ENCODE data around the gene HMG20A. TPM values are rescaled to one million over a fixed set of nuclear protein-coding genes. Genes with fewer than 3 reads are reported as not detected.

Gene HMG20A
- total RNA-seq, 1 experiment from 2014 or later: 62.2 TPM

GRCh38 chr15:77396692-77397091, 24.0 kb upstream of the HMG20A start:
- peaks cover 4% of the 10 kb centered on the region for H3K4me1 Mint-ChIP-seq
- DNase-seq (ENCODE audit: low spot score) (no peak), ATAC-seq (no peak)
- no peaks in the 10 kb centered on the region for H3K27me3 Mint-ChIP-seq (ENCODE audit: low read depth)
- H3K4me3 Mint-ChIP-seq: no peak overlapping the region
- H3K36me3 Mint-ChIP-seq: peaks cover 50% of the 10 kb centered on the region
- H3K9me3 Mint-ChIP-seq: peaks cover 57% of the 10 kb centered on the region
- TF ChIP-seq, protein P1, sequence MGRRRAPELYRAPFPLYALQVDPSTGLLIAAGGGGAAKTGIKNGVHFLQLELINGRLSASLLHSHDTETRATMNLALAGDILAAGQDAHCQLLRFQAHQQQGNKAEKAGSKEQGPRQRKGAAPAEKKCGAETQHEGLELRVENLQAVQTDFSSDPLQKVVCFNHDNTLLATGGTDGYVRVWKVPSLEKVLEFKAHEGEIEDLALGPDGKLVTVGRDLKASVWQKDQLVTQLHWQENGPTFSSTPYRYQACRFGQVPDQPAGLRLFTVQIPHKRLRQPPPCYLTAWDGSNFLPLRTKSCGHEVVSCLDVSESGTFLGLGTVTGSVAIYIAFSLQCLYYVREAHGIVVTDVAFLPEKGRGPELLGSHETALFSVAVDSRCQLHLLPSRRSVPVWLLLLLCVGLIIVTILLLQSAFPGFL (CRISPR knock-in tag; IDR thresholded peaks at IDR 0.05; ENCODE audit: borderline replicate concordance): no peak
- TF ChIP-seq CBFB (CRISPR knock-in tag; IDR thresholded peaks at IDR 0.05; ENCODE audit: low read depth): no peak
- TF ChIP-seq, protein P2, sequence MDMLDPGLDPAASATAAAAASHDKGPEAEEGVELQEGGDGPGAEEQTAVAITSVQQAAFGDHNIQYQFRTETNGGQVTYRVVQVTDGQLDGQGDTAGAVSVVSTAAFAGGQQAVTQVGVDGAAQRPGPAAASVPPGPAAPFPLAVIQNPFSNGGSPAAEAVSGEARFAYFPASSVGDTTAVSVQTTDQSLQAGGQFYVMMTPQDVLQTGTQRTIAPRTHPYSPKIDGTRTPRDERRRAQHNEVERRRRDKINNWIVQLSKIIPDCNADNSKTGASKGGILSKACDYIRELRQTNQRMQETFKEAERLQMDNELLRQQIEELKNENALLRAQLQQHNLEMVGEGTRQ (CRISPR knock-in tag; IDR thresholded peaks at IDR 0.05): no peak
- no peak for TF ChIP-seq E2F1 (CRISPR knock-in tag; IDR thresholded peaks at IDR 0.05)
- ChIA-PET CTCF (no interaction called here), POLR2A (no interaction called here)
- H3K27ac Mint-ChIP-seq: no peak overlapping the region

- peaks cover 57% of the 10 kb centered on the region for H3K9me3 Mint-ChIP-seq
- no peak overlapping the region for H3K4me3 Mint-ChIP-seq
- ATAC-seq (no peak), DNase-seq (ENCODE audit: low spot score) (no peak)
- POLR2A ChIA-PET: no interaction called here
- no peak overlapping the region for H3K27ac Mint-ChIP-seq
- peaks cover 2% of the 10 kb centered on the region; the same call in 1 of the 2 replicates for H3K4me1 Mint-ChIP-seq
- CTCF ChIA-PET: no interaction called here
- H3K27me3 Mint-ChIP-seq (ENCODE audit: low read depth): no peaks in the 10 kb centered on the region
- TF ChIP-seq ZNF232 (CRISPR knock-in tag; IDR thresholded peaks at IDR 0.05): no peak
- TF ChIP-seq, protein P3, sequence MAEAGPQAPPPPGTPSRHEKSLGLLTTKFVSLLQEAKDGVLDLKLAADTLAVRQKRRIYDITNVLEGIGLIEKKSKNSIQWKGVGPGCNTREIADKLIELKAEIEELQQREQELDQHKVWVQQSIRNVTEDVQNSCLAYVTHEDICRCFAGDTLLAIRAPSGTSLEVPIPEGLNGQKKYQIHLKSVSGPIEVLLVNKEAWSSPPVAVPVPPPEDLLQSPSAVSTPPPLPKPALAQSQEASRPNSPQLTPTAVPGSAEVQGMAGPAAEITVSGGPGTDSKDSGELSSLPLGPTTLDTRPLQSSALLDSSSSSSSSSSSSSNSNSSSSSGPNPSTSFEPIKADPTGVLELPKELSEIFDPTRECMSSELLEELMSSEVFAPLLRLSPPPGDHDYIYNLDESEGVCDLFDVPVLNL (CRISPR knock-in tag; IDR thresholded peaks at IDR 0.05; ENCODE audit: borderline replicate concordance, low read depth): no peak
- no peak for TF ChIP-seq OVOL2 (CRISPR knock-in tag; IDR thresholded peaks at IDR 0.05; ENCODE audit: borderline replicate concordance)
- no peak for TF ChIP-seq TEAD1 (CRISPR knock-in tag; IDR thresholded peaks at IDR 0.05)
- TF ChIP-seq ZBTB21 (CRISPR knock-in tag; IDR thresholded peaks at IDR 0.05; ENCODE audit: borderline replicate concordance): no peak
- no peak for TF ChIP-seq FOXK1 (CRISPR knock-in tag; IDR thresholded peaks at IDR 0.05)
- H3K36me3 Mint-ChIP-seq: peaks cover 50% of the 10 kb centered on the region
Measured at GRCh38 chr15:77398927-77399326, 21.8 kb upstream of the HMG20A start.

- H3K9me3 Mint-ChIP-seq: peaks cover 53% of the 10 kb centered on the region
- ChIA-PET CTCF (no interaction called here), POLR2A (no interaction called here)
- peaks cover 46% of the 10 kb centered on the region for H3K36me3 Mint-ChIP-seq
- TF ChIP-seq GTF2I (CRISPR knock-in tag; conservative IDR thresholded peaks at IDR 0.05): peak; percentile 83
- TF ChIP-seq, protein P4, sequence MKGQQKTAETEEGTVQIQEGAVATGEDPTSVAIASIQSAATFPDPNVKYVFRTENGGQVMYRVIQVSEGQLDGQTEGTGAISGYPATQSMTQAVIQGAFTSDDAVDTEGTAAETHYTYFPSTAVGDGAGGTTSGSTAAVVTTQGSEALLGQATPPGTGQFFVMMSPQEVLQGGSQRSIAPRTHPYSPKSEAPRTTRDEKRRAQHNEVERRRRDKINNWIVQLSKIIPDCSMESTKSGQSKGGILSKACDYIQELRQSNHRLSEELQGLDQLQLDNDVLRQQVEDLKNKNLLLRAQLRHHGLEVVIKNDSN (CRISPR knock-in tag; IDR thresholded peaks at IDR 0.05): no peak
- no peak for TF ChIP-seq ZBTB43 (CRISPR knock-in tag; IDR thresholded peaks at IDR 0.05)
- TF ChIP-seq ZNF396 (CRISPR knock-in tag; IDR thresholded peaks at IDR 0.05; ENCODE audit: borderline replicate concordance): no peak
- ATAC-seq (no peak), DNase-seq (ENCODE audit: low spot score) (no peak)
- no peak overlapping the region for H3K27ac Mint-ChIP-seq
- H3K4me1 Mint-ChIP-seq: peaks cover 4% of the 10 kb centered on the region
- no peaks in the 10 kb centered on the region for H3K27me3 Mint-ChIP-seq (ENCODE audit: low read depth)
- H3K4me3 Mint-ChIP-seq: no peak overlapping the region
Measured at GRCh38 chr15:77400258-77400657, 20.4 kb upstream of the HMG20A start.

Data from WTC11 (cell line).